Parathyroid adenoma (tissue), 2 donors: ENCODE data around the gene EGFR.
A peak's percentile ranks its signal among the peaks of the same experiment; 100 is the strongest.

ENCODE experiments used
- H2AFZ ChIP-seq: fragments of 300-600 bp; sonication (generic); one replicate; pipeline ENCODE4 v1.7.0; 2017; ENCODE audit warnings: antibody characterized with exemption, mild to moderate bottlenecking
- H3K27ac ChIP-seq: fragments of 300-600 bp; sonication (generic); one replicate; pipeline ENCODE4 v1.7.0; 2017
- H3K27me3 ChIP-seq: fragments of 300-600 bp; sonication (generic); one replicate; pipeline ENCODE4 v1.7.0; 2017; ENCODE audit warnings: low read length; ENCODE audit not compliant: control insufficient read depth, insufficient read depth
- H3K36me3 ChIP-seq: fragments of 300-600 bp; sonication (generic); one replicate; pipeline ENCODE4 v1.7.0; 2017; ENCODE audit warnings: low read length; ENCODE audit not compliant: control insufficient read depth, insufficient read depth
- H3K4me1 ChIP-seq: fragments of 300-600 bp; sonication (generic); one replicate; pipeline ENCODE4 v1.7.0; 2017; ENCODE audit warnings: control low read depth
- H3K4me2 ChIP-seq: fragments of 300-600 bp; sonication (generic); one replicate; pipeline ENCODE4 v1.7.0; 2017; ENCODE audit warnings: low read length
- H3K4me3 ChIP-seq: fragments of 300-600 bp; sonication (generic); one replicate; pipeline ENCODE4 v1.7.0; 2017; ENCODE audit warnings: low read depth, low read length
- H3K79me2 ChIP-seq: fragments of 300-600 bp; sonication (generic); one replicate; pipeline ENCODE4 v1.7.0; 2017; ENCODE audit warnings: control low read depth
- H3K9ac ChIP-seq: fragments of 300-600 bp; sonication (generic); one replicate; pipeline ENCODE4 v1.7.0; 2017; ENCODE audit warnings: mild to moderate bottlenecking
- H3K9me3 ChIP-seq: fragments of 300-600 bp; sonication (generic); one replicate; pipeline ENCODE4 v1.7.0; 2017; ENCODE audit warnings: low read length; ENCODE audit not compliant: control insufficient read depth
- CTCF ChIP-seq: fragments of 300-600 bp; sonication (generic); IDR thresholded peaks from one replicate; pipeline ENCODE4 v1.7.0; 2017; ENCODE audit warnings: antibody characterized with exemption, mild to moderate bottlenecking
- donor health status: primary hyperparathyroidism.

Gene EGFR

GRCh38 chr7:54995610-54996363 is 23.0 kb upstream of the EGFR start:
- H3K27me3 ChIP-seq = no peaks in the 10 kb centered on the region
- H3K9ac ChIP-seq = no peak overlapping the region
- H3K36me3 ChIP-seq = no peaks in the 10 kb centered on the region
- H3K4me1 ChIP-seq = no peaks in the 10 kb centered on the region
- H3K79me2 ChIP-seq = no peaks in the 10 kb centered on the region
- no peak for TF ChIP-seq CTCF
- H3K4me3 ChIP-seq = no peak overlapping the region
- no peak overlapping the region for H2AFZ ChIP-seq
- no peaks in the 10 kb centered on the region for H3K9me3 ChIP-seq
- no peak overlapping the region for H3K4me2 ChIP-seq
- H3K27ac ChIP-seq = no peak overlapping the region

DNA sequence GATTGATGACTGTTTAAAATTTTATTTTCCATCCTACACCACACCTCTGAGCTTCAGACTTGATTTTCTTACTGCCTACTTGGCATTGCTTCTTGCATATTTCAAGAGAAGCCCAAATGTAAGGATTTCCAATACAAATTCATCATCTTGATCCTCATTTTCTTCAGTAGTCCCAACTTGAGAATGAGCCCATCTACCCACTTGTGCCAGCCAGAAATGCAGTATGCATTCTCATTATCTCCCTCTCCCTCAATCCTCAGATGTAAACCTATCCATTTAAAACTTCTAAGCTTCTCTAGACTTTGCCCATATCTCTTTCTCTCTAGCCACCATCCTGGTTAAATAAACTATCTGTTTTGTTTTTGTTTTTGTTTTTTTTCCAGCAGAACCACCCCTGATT is 22.4 kb upstream of the EGFR start:
- no peaks in the 10 kb centered on the region for H3K79me2 ChIP-seq
- no peaks in the 10 kb centered on the region for H3K27me3 ChIP-seq
- no peak overlapping the region for H3K27ac ChIP-seq
- H3K9me3 ChIP-seq = no peaks in the 10 kb centered on the region
- H2AFZ ChIP-seq = no peak overlapping the region
- H3K36me3 ChIP-seq = no peaks in the 10 kb centered on the region
- TF ChIP-seq CTCF = no peak
- no peak overlapping the region for H3K4me2 ChIP-seq
- H3K4me3 ChIP-seq = no peak overlapping the region
- no peak overlapping the region for H3K9ac ChIP-seq
- no peaks in the 10 kb centered on the region for H3K4me1 ChIP-seq

DNA sequence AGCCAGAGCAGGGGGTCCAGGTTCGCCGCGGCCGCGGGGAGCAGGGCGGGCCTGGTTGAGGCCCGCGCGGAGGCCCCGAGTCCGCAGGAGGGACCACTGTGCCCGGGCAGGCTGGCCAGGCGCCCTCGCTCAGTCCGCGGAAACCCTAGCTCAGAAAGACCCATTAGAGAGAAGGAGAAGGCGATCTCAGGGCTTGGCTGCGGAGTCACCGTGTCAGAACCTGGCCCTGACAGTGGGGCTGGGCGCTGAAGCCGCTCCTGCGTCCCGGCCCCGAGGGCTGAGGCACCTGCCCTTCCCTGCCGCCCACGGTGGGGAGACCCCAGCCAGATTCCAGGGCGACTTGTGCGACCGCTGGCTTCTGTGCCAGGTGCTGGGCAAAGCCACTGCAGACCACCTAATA is 14.2 kb upstream of the EGFR start:
- Histone ChIP-seq H3K36me3 (no peaks in the 10 kb centered on the region), H2AFZ (no peak overlapping the region), H3K4me2 (no peak overlapping the region), H3K4me1 (no peaks in the 10 kb centered on the region), H3K27me3 (no peaks in the 10 kb centered on the region), H3K4me3 (no peak overlapping the region), H3K9ac (no peak overlapping the region), H3K9me3 (no peaks in the 10 kb centered on the region), H3K27ac (no peak overlapping the region), H3K79me2 (no peaks in the 10 kb centered on the region)
- TF ChIP-seq CTCF = no peak

DNA sequence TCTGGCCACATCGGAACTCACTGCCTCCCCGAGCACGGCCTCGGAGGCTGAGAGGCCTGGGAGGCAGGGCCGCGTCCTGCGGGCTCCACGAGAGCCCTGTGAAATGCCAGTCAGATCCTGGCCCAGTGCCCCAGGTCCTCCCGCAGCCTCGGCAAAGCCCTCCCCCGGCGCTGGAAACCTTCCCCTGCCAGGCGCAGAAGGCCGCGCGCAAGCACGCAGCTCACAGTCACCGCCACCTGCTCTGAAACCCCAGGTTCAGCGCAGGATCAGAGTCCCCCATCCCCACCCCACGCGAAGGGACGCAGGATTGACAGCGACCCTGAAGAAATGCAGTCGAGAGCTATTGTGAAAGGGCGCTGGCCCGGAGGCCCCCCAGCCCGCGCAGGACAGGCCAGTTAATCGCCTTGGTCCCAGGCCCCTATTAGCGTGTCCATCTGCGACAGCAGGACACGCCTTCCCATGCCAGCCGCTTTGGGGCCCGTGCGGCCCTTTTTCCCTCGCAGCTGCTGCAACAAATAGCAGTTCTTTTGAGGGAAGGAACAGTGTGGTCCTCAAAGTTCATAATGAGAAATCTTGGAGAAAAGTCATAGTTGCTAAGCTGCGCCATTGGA is 13.5 kb upstream of the EGFR start:
- Histone ChIP-seq H3K4me2 (no peak overlapping the region), H3K27me3 (no peaks in the 10 kb centered on the region), H3K9ac (no peak overlapping the region), H2AFZ (peak overlapping the region; percentile 8), H3K36me3 (no peaks in the 10 kb centered on the region), H3K27ac (no peak overlapping the region), H3K79me2 (no peaks in the 10 kb centered on the region), H3K4me3 (no peak overlapping the region), H3K9me3 (no peaks in the 10 kb centered on the region), H3K4me1 (no peaks in the 10 kb centered on the region)
- TF ChIP-seq CTCF = no peak

- no peaks in the 10 kb centered on the region for H3K27me3 ChIP-seq
- H2AFZ ChIP-seq = no peak overlapping the region
- H3K27ac ChIP-seq = no peak overlapping the region
- TF ChIP-seq CTCF = no peak
- no peaks in the 10 kb centered on the region for H3K36me3 ChIP-seq
- H3K79me2 ChIP-seq = no peaks in the 10 kb centered on the region
- H3K4me3 ChIP-seq = no peak overlapping the region
- H3K9me3 ChIP-seq = no peaks in the 10 kb centered on the region
- H3K4me2 ChIP-seq = no peak overlapping the region
- no peaks in the 10 kb centered on the region for H3K4me1 ChIP-seq
- no peak overlapping the region for H3K9ac ChIP-seq
Measured at GRCh38 chr7:55006499-55006898, 12.3 kb upstream of the EGFR start.
